HEK293T (cell line): ENCODE measurements around the gene FGF22.

Experiments used
- CTCF ChIA-PET: fragments of 350-600 bp; formaldehyde crosslinking; extraction: SDS; loops from one replicate; lab custom pipeline; 2021; ENCODE audit warnings: antibody characterized with exemption, inconsistent platforms; lab: Yijun Ruan, JAX
- POLR2A ChIA-PET: fragments of 350-600 bp; formaldehyde crosslinking; extraction: SDS; loops from one replicate; lab custom pipeline; 2020; ENCODE audit warnings: antibody characterized with exemption, inconsistent platforms; lab: Yijun Ruan, JAX
- DNase-seq: peaks from one replicate; pipeline ENCODE4 v3.0.0; 2012; ENCODE audit warnings: mixed read lengths; ENCODE audit errors: extremely low spot score
- ARNT ChIP-seq: fragments of 450-650 bp; IDR thresholded peaks from 2 replicates; pipeline ENCODE4 v1.6.1; 2017; ENCODE audit warnings: mild to moderate bottlenecking
- BHLHE40 ChIP-seq: fragments of 450-650 bp; IDR thresholded peaks from 2 replicates; pipeline ENCODE4 v1.6.1; 2016; ENCODE audit warnings: mild to moderate bottlenecking, moderate library complexity, borderline replicate concordance
- CTBP1 ChIP-seq: fragments of 450-650 bp; IDR thresholded peaks from 2 replicates; pipeline ENCODE4 v1.6.1; 2016; ENCODE audit warnings: borderline replicate concordance
- ELF4 ChIP-seq: fragments of 450-650 bp; IDR thresholded peaks from 2 replicates; pipeline ENCODE4 v1.6.1; 2017; ENCODE audit warnings: antibody characterized with exemption
- FOXA1 ChIP-seq: fragments of 450-650 bp; IDR thresholded peaks from 2 replicates; pipeline ENCODE4 v1.6.1; 2016; ENCODE audit warnings: mild to moderate bottlenecking
- FOXK2 ChIP-seq: fragments of 450-650 bp; IDR thresholded peaks from 2 replicates; pipeline ENCODE4 v1.6.1; 2016; ENCODE audit warnings: mild to moderate bottlenecking
- FOXM1 ChIP-seq: fragments of 450-650 bp; IDR thresholded peaks from 2 replicates; pipeline ENCODE4 v1.6.1; 2017; ENCODE audit warnings: mild to moderate bottlenecking, borderline replicate concordance
- HDGF ChIP-seq: fragments of 450-650 bp; IDR thresholded peaks from 2 replicates; pipeline ENCODE4 v1.6.1; 2017; ENCODE audit warnings: antibody characterized with exemption, borderline replicate concordance
- L3MBTL2 ChIP-seq: fragments of 450-650 bp; conservative IDR thresholded peaks from 2 replicates; pipeline ENCODE4 v1.6.1; 2016; ENCODE audit warnings: mild to moderate bottlenecking
- LEF1 ChIP-seq: fragments of 450-650 bp; IDR thresholded peaks from 2 replicates; pipeline ENCODE4 v1.6.1; 2017; ENCODE audit warnings: mild to moderate bottlenecking, borderline replicate concordance
- NFRKB ChIP-seq: fragments of 450-650 bp; IDR thresholded peaks from 2 replicates; pipeline ENCODE4 v1.6.1; 2016; ENCODE audit warnings: mild to moderate bottlenecking, moderate library complexity
- PKNOX1 ChIP-seq: fragments of 450-650 bp; IDR thresholded peaks from 2 replicates; pipeline ENCODE4 v1.6.1; 2016
- SP1 ChIP-seq: fragments of 450-650 bp; IDR thresholded peaks from 2 replicates; pipeline ENCODE4 v1.6.1; 2017
- SUZ12 ChIP-seq: fragments of 450-650 bp; IDR thresholded peaks from 2 replicates; pipeline ENCODE4 v1.6.1; 2016; ENCODE audit warnings: mild to moderate bottlenecking
- TARDBP ChIP-seq: fragments of 450-650 bp; IDR thresholded peaks from 2 replicates; pipeline ENCODE4 v1.6.1; 2016
- ZNF384 ChIP-seq: fragments of 450-650 bp; IDR thresholded peaks from 2 replicates; pipeline ENCODE4 v1.6.1; 2016

Gene FGF22

DNA sequence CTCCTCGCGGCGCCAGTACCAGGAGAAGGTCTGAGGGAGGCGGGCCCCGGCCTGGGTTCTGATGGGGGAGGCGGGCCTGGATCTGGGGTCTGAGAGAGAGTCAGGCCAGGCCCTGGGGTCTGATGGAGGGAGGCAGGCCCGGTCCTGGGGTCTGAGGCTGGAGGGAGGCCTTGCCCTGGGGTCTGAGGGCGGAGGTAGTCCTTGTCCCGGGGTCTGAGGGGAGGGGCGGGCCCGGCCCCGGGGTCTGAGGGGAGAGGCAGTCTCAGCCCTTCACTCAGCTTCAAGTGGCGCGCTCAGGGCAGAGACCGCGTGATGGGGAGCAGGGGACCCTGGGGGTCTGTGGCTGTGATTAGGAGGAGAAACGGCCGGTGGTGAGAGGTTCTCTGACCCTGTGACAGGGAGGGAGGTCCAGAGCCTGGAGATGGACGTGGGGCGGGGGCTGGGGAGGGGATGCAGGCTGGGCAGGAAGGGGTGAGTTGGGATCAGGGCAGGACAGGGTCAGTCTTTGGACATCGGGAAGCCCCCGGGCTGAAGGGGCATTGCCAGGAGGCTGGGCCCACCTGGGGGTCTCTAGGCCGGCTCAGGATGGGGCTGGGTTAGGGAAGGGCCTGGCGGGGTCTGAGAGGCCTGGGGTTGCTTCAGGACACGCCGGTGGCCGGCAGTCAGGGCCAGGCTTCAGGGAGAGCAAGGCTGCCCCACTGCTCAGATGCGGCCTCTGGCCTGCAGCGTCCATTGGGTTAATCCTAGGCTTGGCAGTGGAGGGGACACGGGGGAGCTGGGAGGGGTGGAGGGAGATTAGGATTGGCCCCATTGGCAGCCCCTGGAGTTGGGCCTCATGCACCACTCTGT lies 31.3 kb upstream of the FGF22 start:
- POLR2A ChIA-PET: no interaction called here
- no peak for DNase-seq

DNA sequence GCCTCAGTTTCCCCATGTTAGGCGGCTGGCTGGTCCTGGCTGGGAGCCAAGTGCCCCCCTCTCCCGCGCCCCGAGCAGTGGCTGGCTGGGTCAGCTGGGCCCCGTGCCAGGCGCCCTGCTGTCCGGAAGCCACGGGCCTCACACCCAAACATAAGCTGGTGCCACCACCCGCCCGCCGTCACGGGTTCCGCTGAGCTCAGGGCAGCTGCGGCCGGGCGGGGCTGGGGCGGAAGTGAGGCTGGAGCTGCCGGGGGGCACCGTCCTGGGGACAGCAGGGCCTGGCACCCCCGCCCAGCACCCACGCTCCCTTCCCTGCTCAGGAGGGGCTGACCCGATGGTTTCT lies 30.7 kb upstream of the FGF22 start:
- ChIA-PET POLR2A (no interaction called here), CTCF (no interaction called here)
- no peak for DNase-seq
- TF ChIP-seq SP1 (no peak), CTBP1 (no peak), FOXA1 (no peak), SUZ12 (no peak), HDGF (no peak), ZNF384 (no peak), L3MBTL2 (no peak), PKNOX1 (no peak), FOXK2 (no peak), LEF1 (no peak), BHLHE40 (no peak), NFRKB (no peak), ARNT (no peak)

More for the DNA sequence above, 31.3 kb upstream of the FGF22 start:
- TF ChIP-seq PKNOX1 (no peak), BHLHE40 (no peak)
- CTCF ChIA-PET: no interaction called here

DNA sequence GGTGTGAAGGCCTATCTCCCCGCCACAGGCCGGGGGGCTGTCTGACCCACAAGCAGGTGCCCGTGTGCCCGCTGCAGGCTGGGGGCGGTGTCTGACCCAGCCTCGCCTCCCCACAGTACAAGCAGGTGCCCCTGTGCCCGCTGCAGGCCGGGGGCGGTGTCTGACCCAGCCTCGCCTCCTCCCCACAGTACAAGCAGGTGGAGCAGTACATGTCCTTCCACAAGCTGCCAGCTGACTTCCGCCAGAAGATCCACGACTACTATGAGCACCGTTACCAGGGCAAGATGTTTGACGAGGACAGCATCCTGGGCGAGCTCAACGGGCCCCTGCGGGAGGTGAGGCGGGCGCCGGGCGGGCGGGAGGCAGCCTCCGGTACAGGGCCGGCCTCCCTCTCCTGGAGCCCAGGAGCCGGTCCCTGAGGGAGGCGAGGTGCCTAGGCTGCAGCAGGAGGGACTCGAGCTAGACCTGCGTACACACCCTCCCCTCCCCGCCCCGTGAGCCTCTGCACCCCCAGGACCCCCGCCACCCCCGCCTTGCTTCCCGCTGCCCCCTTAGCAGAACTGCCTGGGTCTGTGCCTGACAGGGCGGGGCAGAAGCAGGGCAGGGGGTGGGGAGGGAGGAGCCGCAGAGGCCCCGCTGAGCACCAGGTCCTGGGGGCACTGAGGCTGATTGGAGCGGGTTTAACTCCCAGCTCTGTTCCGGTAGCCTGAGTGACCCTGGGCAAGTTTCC lies 29.4 kb upstream of the FGF22 start:
- POLR2A ChIA-PET: no interaction called here
- CTCF ChIA-PET: no interaction called here
- DNase-seq: no peak
- no peak for TF ChIP-seq ARNT
- TF ChIP-seq BHLHE40: no peak
- no peak for TF ChIP-seq ZNF384
- no peak for TF ChIP-seq L3MBTL2
- TF ChIP-seq SP1: no peak
- TF ChIP-seq TARDBP: no peak
- no peak for TF ChIP-seq NFRKB
- no peak for TF ChIP-seq PKNOX1
- no peak for TF ChIP-seq FOXA1
- TF ChIP-seq FOXK2: no peak
- no peak for TF ChIP-seq SUZ12
- no peak for TF ChIP-seq ELF4
- no peak for TF ChIP-seq FOXM1
- no peak for TF ChIP-seq LEF1
- no peak for TF ChIP-seq CTBP1
- TF ChIP-seq HDGF: no peak

- ChIA-PET CTCF (no interaction called here), POLR2A (no interaction called here)
- DNase-seq: no peak
- no peak for TF ChIP-seq FOXK2
- no peak for TF ChIP-seq PKNOX1
- no peak for TF ChIP-seq L3MBTL2
- TF ChIP-seq LEF1: no peak
Measured at GRCh38 chr19:610801-611480, 28.7 kb upstream of the FGF22 start.

DNA sequence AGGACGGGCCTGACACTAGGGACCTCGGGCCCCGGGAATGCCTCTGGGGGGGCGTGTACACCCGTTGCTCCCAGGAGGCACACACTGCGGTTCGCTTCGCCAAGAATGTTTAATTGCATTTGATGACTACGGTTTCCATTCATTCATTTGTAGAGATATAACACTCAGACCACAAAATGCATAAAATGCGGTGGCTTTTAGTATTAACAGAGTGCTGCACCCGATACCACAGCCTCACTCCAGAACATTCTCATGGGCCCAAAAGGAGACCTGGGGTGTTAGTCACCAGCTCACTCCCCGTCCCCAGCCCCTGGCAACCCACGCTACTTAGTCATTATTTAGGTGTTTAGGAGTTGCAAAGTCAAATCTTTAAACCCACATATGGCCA lies 28.2 kb upstream of the FGF22 start:
- TF ChIP-seq SP1 (no peak), FOXM1 (no peak), PKNOX1 (no peak), FOXA1 (no peak), HDGF (no peak), LEF1 (no peak), NFRKB (no peak), FOXK2 (no peak), ARNT (no peak), ZNF384 (no peak), BHLHE40 (no peak), SUZ12 (no peak)
- no peak for DNase-seq
- POLR2A ChIA-PET: no interaction called here
- CTCF ChIA-PET: no interaction called here
